PC-9 (cell line): ENCODE results near the gene TGM6. TPM values are rescaled to one million over a fixed set of nuclear protein-coding genes. Genes with fewer than 3 reads are reported as not detected.

Source experiments
- BruUV-seq: library from RNA; stranded (reverse); fragments of 400-500 nt; replicated peaks from 2 replicates; lab custom pipeline; 2021; lab: Mats Ljungman, UMichigan
- CTCF ChIA-PET: fragments of 300-600 bp; sonication (Branson Sonifier 250); formaldehyde crosslinking; loops from one replicate; lab custom pipeline; 2022; ENCODE audit warnings: antibody characterized with exemption; lab: Charles Lee
- POLR2A ChIA-PET: fragments of 300-600 bp; sonication (Branson Sonifier 250); formaldehyde crosslinking; loops from one replicate; lab custom pipeline; 2022; ENCODE audit warnings: antibody characterized with exemption; ENCODE audit not compliant: unreplicated experiment; lab: Charles Lee
- DNase-seq, 2 experiments: peaks; one replicate each; pipeline versions ENCODE4 v3.0.0 to v3.0.0-alpha.2; 2015 to 2022; ENCODE audit warnings: mixed read lengths in 1 of 2
- H2AFZ ChIP-seq: fragments of 200-600 bp; sonication (generic); 2 replicates; pipeline ENCODE4 v1.8.1; 2017; ENCODE audit warnings: antibody characterized with exemption
- H3F3A ChIP-seq: fragments of 200-600 bp; sonication (generic); 2 replicates; pipeline ENCODE4 v1.8.1; 2017; ENCODE audit warnings: antibody characterized with exemption, mild to moderate bottlenecking, low read depth; ENCODE audit not compliant: insufficient read depth
- H3K27ac ChIP-seq: fragments of 200-600 bp; sonication (generic); 2 replicates; pipeline ENCODE4 v1.6.1; 2016; ENCODE audit warnings: mixed run types
- H3K27me3 ChIP-seq: fragments of 200-600 bp; sonication (generic); 2 replicates; pipeline ENCODE4 v1.6.1; 2016; ENCODE audit warnings: low read depth, mixed run types; ENCODE audit not compliant: insufficient read depth
- H3K36me3 ChIP-seq: fragments of 200-600 bp; sonication (generic); 2 replicates; pipeline ENCODE4 v1.6.1; 2016; ENCODE audit warnings: low read depth, mixed run types
- H3K4me1 ChIP-seq: fragments of 200-600 bp; sonication (generic); replicated peaks from 2 replicates; pipeline ENCODE4 v1.6.1; 2016; ENCODE audit warnings: mixed run types; ENCODE audit not compliant: insufficient read depth
- H3K4me2 ChIP-seq: fragments of 200-600 bp; sonication (generic); 2 replicates; pipeline ENCODE4 v1.6.1; 2017; ENCODE audit warnings: mixed run types
- H3K4me3 ChIP-seq: fragments of 200-600 bp; sonication (generic); 2 replicates; pipeline ENCODE4 v1.6.1; 2016; ENCODE audit warnings: mixed run types
- H3K79me2 ChIP-seq: fragments of 200-600 bp; sonication (generic); 2 replicates; pipeline ENCODE4 v1.6.1; 2017; ENCODE audit warnings: low read depth, mixed run types
- H3K9me2 ChIP-seq: fragments of 200-600 bp; sonication (generic); 2 replicates; pipeline ENCODE4 v1.8.1; 2017; ENCODE audit warnings: mild to moderate bottlenecking; ENCODE audit not compliant: insufficient read depth
- H3K9me3 ChIP-seq: fragments of 200-600 bp; sonication (generic); 2 replicates; pipeline ENCODE4 v1.8.1; 2016; ENCODE audit warnings: low read depth; ENCODE audit not compliant: insufficient read depth
- H4K20me1 ChIP-seq: fragments of 200-600 bp; sonication (generic); 2 replicates; pipeline ENCODE4 v1.8.1; 2017; ENCODE audit not compliant: insufficient read depth
- CTCF ChIP-seq: fragments of 200-600 bp; sonication (generic); conservative IDR thresholded peaks from 2 replicates; pipeline ENCODE4 v1.6.1; 2017; ENCODE audit warnings: mixed run types, antibody characterized with exemption, mild to moderate bottlenecking, moderate library complexity
- EZH2 ChIP-seq: fragments of 200-600 bp; sonication (generic); IDR thresholded peaks from 2 replicates; pipeline ENCODE4 v1.8.0; 2017; ENCODE audit warnings: antibody characterized with exemption, low read depth
- intact Hi-C: fragments of 100-400 bp; cut with micrococcal nuclease; formaldehyde crosslinking; loops from one replicate; pipeline ENCODE4 v1.10.0; 2022; ENCODE audit not compliant: unreplicated experiment
- total RNA-seq: library from RNA; stranded (reverse); gene quantifications from 2 replicates; pipeline ENCODE4 v1.2.3, GENCODE V29; 2021

The TGM6 gene
- total RNA-seq, 1 experiment from 2014 or later = not detected

- Histone ChIP-seq H3K4me1 (peaks cover 25% of the 10 kb centered on the region), H3K9me2 (no peaks in the 10 kb centered on the region), H3F3A (peaks cover 9% of the 10 kb centered on the region; the same call in 1 of the 2 replicates), H3K27ac (peak overlapping the region; percentile 92), H3K4me2 (peak overlapping the region; percentile 62), H3K79me2 (no peaks in the 10 kb centered on the region), H3K9me3 (no peaks in the 10 kb centered on the region; the same call in 1 of the 2 replicates), H3K4me3 (no peak overlapping the region; the same call in 1 of the 2 replicates), H3K27me3 (no peaks in the 10 kb centered on the region), H4K20me1 (no peaks in the 10 kb centered on the region), H2AFZ (0 out of 2 replicates have a peak overlapping the region, but pooled peaks have one; percentile 49), H3K36me3 (no peaks in the 10 kb centered on the region)
- intact Hi-C loops = no loop called here
- BruUV-seq = no TSS peak
- no peak for DNase-seq
- POLR2A ChIA-PET = interaction anchor here (0.6 kb wide), 1 partner anchor 289 kb away, joined by 5 read pairs; the partner anchor contains the start of gene NOP56
- no peak for TF ChIP-seq EZH2
- CTCF ChIA-PET = interaction anchor here (0.5 kb wide), 1 partner anchor 20 kb away, joined by 3 read pairs; no protein-coding TSS in a partner anchor
Observed at GRCh38 chr20:2363187-2363586, 17.5 kb upstream of the TGM6 start.

GRCh38 chr20:2363587-2363986, 17.1 kb upstream of the TGM6 start:
- H3K27me3 ChIP-seq = no peaks in the 10 kb centered on the region
- H3K36me3 ChIP-seq = no peaks in the 10 kb centered on the region
- intact Hi-C loops = no loop called here
- POLR2A ChIA-PET = interaction anchor here (0.6 to 0.7 kb wide), 2 partner anchors 289 to 667 kb away, joined by 3 to 5 read pairs; partner anchors contain the start of gene NOP56
- peak overlapping the region; percentile 62 for H3K4me2 ChIP-seq
- no peaks in the 10 kb centered on the region for H3K79me2 ChIP-seq
- no peaks in the 10 kb centered on the region for H3K9me2 ChIP-seq
- BruUV-seq = no TSS peak
- no peak for TF ChIP-seq EZH2
- no peak for TF ChIP-seq CTCF
- CTCF ChIA-PET = interaction anchor here (0.5 kb wide), 1 partner anchor 19 kb away, joined by 3 read pairs; no protein-coding TSS in a partner anchor
- peak overlapping the region; percentile 49; the same call in 1 of the 2 replicates for H2AFZ ChIP-seq
- peaks cover 22% of the 10 kb centered on the region for H3K4me1 ChIP-seq
- H3F3A ChIP-seq = peaks cover 9% of the 10 kb centered on the region; the same call in 1 of the 2 replicates
- DNase-seq = no peak
- peak overlapping the region; percentile 92 for H3K27ac ChIP-seq
- peak overlapping the region; percentile 30; the same call in 1 of the 2 replicates for H3K4me3 ChIP-seq
- no peaks in the 10 kb centered on the region for H4K20me1 ChIP-seq
- H3K9me3 ChIP-seq = peaks cover 2% of the 10 kb centered on the region; the same call in 1 of the 2 replicates

- intact Hi-C loops = no loop called here
- H4K20me1 ChIP-seq = no peaks in the 10 kb centered on the region
- BruUV-seq = no TSS peak
- peak overlapping the region; percentile 62 for H3K4me2 ChIP-seq
- no peaks in the 10 kb centered on the region for H3K36me3 ChIP-seq
- POLR2A ChIA-PET = interaction anchor here (0.7 kb wide), 1 partner anchor 667 kb away, joined by 3 read pairs; no protein-coding TSS in a partner anchor
- peaks cover 3% of the 10 kb centered on the region; the same call in 1 of the 2 replicates for H3K9me3 ChIP-seq
- peaks cover 9% of the 10 kb centered on the region; the same call in 1 of the 2 replicates for H3F3A ChIP-seq
- H3K9me2 ChIP-seq = no peaks in the 10 kb centered on the region
- H3K79me2 ChIP-seq = no peaks in the 10 kb centered on the region
- peaks cover 22% of the 10 kb centered on the region for H3K4me1 ChIP-seq
- H2AFZ ChIP-seq = peak overlapping the region; percentile 49; the same call in 1 of the 2 replicates
- H3K4me3 ChIP-seq = peak overlapping the region; percentile 30; the same call in 1 of the 2 replicates
- H3K27me3 ChIP-seq = no peaks in the 10 kb centered on the region
- peak overlapping the region; percentile 92 for H3K27ac ChIP-seq
- peak in 1 of 2 experiments; percentile 69 for DNase-seq
- CTCF ChIA-PET = no interaction called here
- no peak for TF ChIP-seq CTCF
- TF ChIP-seq EZH2 = no peak
Observed at GRCh38 chr20:2364044-2364443, 16.7 kb upstream of the TGM6 start.
